ENCODE measurements around the gene UQCRC1. TPM values are rescaled to one million over a fixed set of nuclear protein-coding genes. Genes with fewer than 3 reads are reported as not detected.

The UQCRC1 gene
- total RNA-seq, 4 donors from 2014 or later: 143 to 196 (median 186) TPM

DNA sequence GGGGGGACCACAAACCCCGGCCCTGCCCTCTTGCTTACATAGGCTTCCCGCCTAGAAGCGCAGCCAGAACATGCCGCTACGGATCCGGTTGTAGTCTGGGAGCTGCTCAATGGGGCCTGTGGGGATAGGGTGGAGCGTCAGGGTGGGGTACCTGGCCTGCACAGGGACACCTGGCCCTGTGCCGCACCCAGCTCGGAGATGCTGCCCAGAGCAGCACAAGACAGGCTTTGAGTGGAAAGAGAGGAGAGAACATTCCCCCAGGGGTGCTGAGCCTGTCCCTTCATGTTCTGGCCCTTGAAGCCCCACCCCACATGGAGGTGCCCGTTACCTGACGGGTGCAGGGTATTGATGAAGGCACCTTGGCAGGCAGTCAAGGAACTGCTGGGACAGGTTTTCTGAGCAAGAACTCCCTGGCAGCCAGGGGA lies 10.4 kb downstream of the UQCRC1 start:
- TF ChIP-seq POLR2A (IDR thresholded peaks at IDR 0.05): no peak
- TF ChIP-seq EP300 (IDR thresholded peaks at IDR 0.05): no peak
- no peak for TF ChIP-seq CTCF (IDR thresholded peaks at IDR 0.05)
- 71 to 75% methylated on average over 11 of the region's 11 CpGs for WGBS, 2 donors
- H3K27ac ChIP-seq: peak overlapping the region in 3 of 4 donors; percentile 51 to 64 (median 55)
- H3K27me3 ChIP-seq: peaks cover 0 to 5% of the 10 kb centered on the region in 2 donors
- peaks cover 0 to 36% (median 11%) of the 10 kb centered on the region in 4 donors for H3K4me1 ChIP-seq
- H3K4me3 ChIP-seq: no peak overlapping the region
- no peaks in the 10 kb centered on the region for H3K9me3 ChIP-seq
- DNase-seq (ENCODE audit: low spot score in 2 of 2): no peak
- peaks cover 5 to 68% (median 38%) of the 10 kb centered on the region in 3 donors for H3K36me3 ChIP-seq

- Histone ChIP-seq H3K9me3 (no peaks in the 10 kb centered on the region), H3K4me1 (peaks cover 0 to 37% (median 11%) of the 10 kb centered on the region in 4 donors), H3K27ac (peak overlapping the region in 3 of 4 donors; percentile 51 to 64 (median 55)), H3K4me3 (no peak overlapping the region), H3K27me3 (peaks cover 0 to 10% of the 10 kb centered on the region in 2 donors), H3K36me3 (peaks cover 0 to 62% (median 36%) of the 10 kb centered on the region in 3 donors)
- WGBS, 2 donors: 55 to 57% methylated on average over 4 to 5 of the region's 5 CpGs
- TF ChIP-seq EP300 (IDR thresholded peaks at IDR 0.05): peak in 1 of 2 donors; percentile 22
- no peak for TF ChIP-seq POLR2A (IDR thresholded peaks at IDR 0.05)
- no peak for DNase-seq (ENCODE audit: low spot score in 2 of 2)
Measured at GRCh38 chr3:48598323-48599076, 10.9 kb downstream of the UQCRC1 start.

DNA sequence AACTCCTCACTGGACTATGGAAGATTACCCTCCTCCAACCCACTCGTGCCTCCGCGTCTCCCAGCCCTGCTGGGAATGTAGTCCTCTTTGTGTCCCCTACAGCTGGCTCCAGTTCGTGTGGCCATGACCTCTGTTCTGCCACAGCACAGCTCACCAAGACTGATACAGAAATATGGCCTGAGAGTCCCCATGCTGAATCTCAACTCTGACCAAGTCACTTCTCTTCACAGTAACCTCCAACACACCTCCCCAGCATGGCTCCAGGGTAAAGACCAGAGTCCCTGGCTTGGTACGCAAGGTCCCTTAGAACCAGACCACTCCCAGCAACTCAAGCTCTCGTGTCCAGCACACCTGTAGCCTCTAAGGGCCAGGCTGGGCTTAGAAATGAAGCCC lies 12.0 kb downstream of the UQCRC1 start:
- peak overlapping the region in 2 of 4 donors; percentile 51 to 64 for H3K27ac ChIP-seq
- no peak overlapping the region for H3K4me3 ChIP-seq
- H3K4me1 ChIP-seq: peaks cover 0 to 37% (median 11%) of the 10 kb centered on the region in 4 donors
- H3K9me3 ChIP-seq: no peaks in the 10 kb centered on the region
- 60 to 74% methylated on average over 5 to 6 of the region's 6 CpGs for WGBS, 2 donors
- peaks cover 0 to 51% (median 31%) of the 10 kb centered on the region in 3 donors for H3K36me3 ChIP-seq
- no peak for TF ChIP-seq EP300 (IDR thresholded peaks at IDR 0.05)
- no peak for TF ChIP-seq POLR2A (IDR thresholded peaks at IDR 0.05)
- TF ChIP-seq CTCF (IDR thresholded peaks at IDR 0.05): no peak
- peaks cover 0 to 13% of the 10 kb centered on the region in 2 donors for H3K27me3 ChIP-seq
- DNase-seq (ENCODE audit: low spot score in 2 of 2): no peak

- H3K4me1 ChIP-seq: peaks cover 0 to 37% (median 11%) of the 10 kb centered on the region in 4 donors
- H3K4me3 ChIP-seq: no peak overlapping the region
- H3K9me3 ChIP-seq: no peaks in the 10 kb centered on the region
- no peak for DNase-seq (ENCODE audit: low spot score in 2 of 2)
- peaks cover 0 to 50% (median 30%) of the 10 kb centered on the region in 3 donors for H3K36me3 ChIP-seq
- WGBS, 2 donors: 54 to 74% methylated on average over 8 of the region's 8 CpGs
- peaks cover 0 to 13% of the 10 kb centered on the region in 2 donors for H3K27me3 ChIP-seq
- H3K27ac ChIP-seq: no peak overlapping the region
- TF ChIP-seq CTCF (IDR thresholded peaks at IDR 0.05) (no peak), POLR2A (IDR thresholded peaks at IDR 0.05) (no peak), EP300 (IDR thresholded peaks at IDR 0.05) (no peak)
Measured at GRCh38 chr3:48596676-48597407, 12.6 kb downstream of the UQCRC1 start.

DNA sequence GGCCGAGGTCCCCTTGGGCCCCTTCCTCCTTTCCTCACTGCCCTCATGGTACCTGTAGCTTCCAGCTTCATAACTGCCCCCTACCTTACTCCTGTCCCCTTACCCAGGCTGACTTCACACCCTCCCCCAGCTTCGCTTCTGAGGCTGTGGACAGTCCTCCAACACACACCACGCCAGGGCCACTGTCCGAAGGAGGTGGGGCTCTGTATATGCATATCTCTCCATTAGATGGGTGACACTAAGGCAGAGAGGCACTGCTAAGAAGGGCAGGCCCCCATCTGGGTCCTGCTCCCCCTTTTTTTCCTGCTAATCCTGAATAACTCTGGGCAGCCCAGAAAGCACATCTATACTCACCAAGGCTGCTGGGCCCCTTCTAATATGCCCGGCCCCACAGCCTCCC lies 13.3 kb downstream of the UQCRC1 start:
- DNase-seq (ENCODE audit: low spot score in 2 of 2): no peak
- Histone ChIP-seq H3K27me3 (peaks cover 0 to 13% of the 10 kb centered on the region in 2 donors), H3K4me3 (no peak overlapping the region), H3K36me3 (peaks cover 0 to 50% (median 23%) of the 10 kb centered on the region in 3 donors), H3K9me3 (no peaks in the 10 kb centered on the region), H3K4me1 (peaks cover 0 to 37% (median 11%) of the 10 kb centered on the region in 4 donors), H3K27ac (no peak overlapping the region)
- 76 to 86% methylated on average over 5 of the region's 5 CpGs for WGBS, 2 donors
- TF ChIP-seq EP300 (IDR thresholded peaks at IDR 0.05) (no peak), CTCF (IDR thresholded peaks at IDR 0.05) (no peak), POLR2A (IDR thresholded peaks at IDR 0.05) (no peak)

Measured in tibial nerve (tissue), 4 donors.